Gastroesophageal sphincter (tissue), 4 donors: ENCODE measurements around the gene FHIP2A. TPM values are rescaled to one million over a fixed set of nuclear protein-coding genes. Genes with fewer than 3 reads are reported as not detected.
A peak's percentile ranks its signal among the peaks of the same experiment; 100 is the strongest.
"Not testable (repeated sequence)": the region's sequence is repeated elsewhere in the genome, so short reads cannot be mapped to it uniquely, and the experiment has no call there.

ENCODE experiments used
- ATAC-seq: fragments of 150-250 bp; one replicate; pipeline ENCODE4 v1.9.1; 2016; ENCODE audit warnings: mild to moderate bottlenecking, moderate library complexity
- H3K27ac ChIP-seq, 4 donors: fragments of 200-600 bp; sonication (generic) in 3 of 4; 1 replicate in 3 of 4; 2 replicates in 1 of 4; pipeline ENCODE4 v1.5.1; 2016 to 2019
- H3K27me3 ChIP-seq: fragments of 200-600 bp; sonication (generic); one replicate; pipeline ENCODE4 v1.5.1; 2019
- H3K36me3 ChIP-seq, 2 donors: fragments of 200-600 bp; sonication (generic); one replicate each; pipeline ENCODE4 v1.5.1; 2019; ENCODE audit warnings: control low read depth in 1 of 2
- H3K4me1 ChIP-seq, 3 donors: fragments of 200-600 bp; sonication (generic); 1 replicate in 2 of 3; 2 replicates in 1 of 3; pipeline ENCODE4 v1.5.1; 2016 to 2019; ENCODE audit warnings: control low read depth in 2 of 3
- H3K4me3 ChIP-seq, 2 donors: fragments of 200-600 bp; sonication (generic); one replicate each; pipeline ENCODE4 v1.5.1; 2019; ENCODE audit warnings: mild to moderate bottlenecking in 1 of 2, moderate library complexity in 1 of 2
- H3K9me3 ChIP-seq, 3 donors: fragments of 200-600 bp; sonication (generic); one replicate each; pipeline ENCODE4 v1.5.1; 2017 to 2019; ENCODE audit warnings: control low read depth in 2 of 3
- EP300 ChIP-seq: sonication (generic); formaldehyde crosslinking; IDR thresholded peaks from one replicate; pipeline ENCODE4 v1.6.1; 2017; ENCODE audit warnings: antibody characterized with exemption, mild to moderate bottlenecking
- POLR2A ChIP-seq, 2 donors: fragments of 450-650 bp; IDR thresholded peaks; one replicate each; pipeline ENCODE4 v1.6.1; 2017; ENCODE audit warnings: antibody characterized with exemption in 2 of 2, mild to moderate bottlenecking in 2 of 2, moderate library complexity in 1 of 2
- POLR2AphosphoS5 ChIP-seq: sonication (generic); formaldehyde crosslinking; IDR thresholded peaks from one replicate; pipeline ENCODE4 v1.6.1; 2017; ENCODE audit warnings: antibody characterized with exemption
- WGBS, 2 donors: methylation state at CpG; one replicate each; pipeline ENCODE4 v1.1.5; 2018; ENCODE audit warnings: low coverage in 1 of 2; 5-methylcytosine and 5-hydroxymethylcytosine counted together
- total RNA-seq, 4 donors: library from RNA; depleted of rRNA; stranded (reverse); fragments of >200 nt; gene quantifications; one replicate each; pipeline ENCODE4 v1.1.0, GENCODE V29; 2016
- TF ChIP-seq, protein P1 (sequence below), 4 experiments: fragments of 200-600 bp in 2 of 4; fragments of 450-650 bp in 2 of 4; sonication (generic) in 1 of 4; IDR thresholded peaks; one replicate each; pipeline ENCODE4 v1.5.1; 2017 to 2019; ENCODE audit warnings: antibody characterized with exemption in 4 of 4, mild to moderate bottlenecking in 2 of 4, moderate library complexity in 2 of 4

FHIP2A gene
- total RNA-seq, 4 donors from 2014 or later: 33.4 to 51.5 (median 35.9) TPM

DNA sequence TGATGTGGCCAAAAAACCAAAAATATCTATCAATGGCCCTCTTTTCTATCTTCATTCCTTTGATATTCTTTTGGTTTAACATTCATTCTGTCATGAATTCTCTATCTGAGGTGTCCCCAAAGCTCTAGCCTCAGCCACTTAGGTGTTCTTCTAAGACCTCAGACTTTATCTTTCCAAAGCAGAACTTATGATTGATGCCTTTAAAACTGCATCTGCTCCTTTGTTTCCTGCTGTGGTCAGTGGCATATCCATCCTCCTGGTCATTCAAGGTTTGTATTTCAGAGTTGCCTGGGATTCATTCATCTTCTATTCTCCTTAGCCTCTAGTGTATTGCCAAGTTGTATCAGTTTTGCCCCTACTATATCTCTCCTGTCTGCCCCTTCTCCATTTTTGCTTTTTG is 30.6 kb downstream of the FHIP2A start:
- Histone ChIP-seq H3K27me3 (no peaks in the 10 kb centered on the region), H3K27ac (no peak overlapping the region), H3K4me3 (no peak overlapping the region), H3K36me3 (peaks cover 0 to 100% of the 10 kb centered on the region in 2 donors), H3K9me3 (no peaks in the 10 kb centered on the region), H3K4me1 (peaks cover 0 to 20% (median 2%) of the 10 kb centered on the region in 3 donors)
- ATAC-seq: no peak
- TF ChIP-seq, protein P1, sequence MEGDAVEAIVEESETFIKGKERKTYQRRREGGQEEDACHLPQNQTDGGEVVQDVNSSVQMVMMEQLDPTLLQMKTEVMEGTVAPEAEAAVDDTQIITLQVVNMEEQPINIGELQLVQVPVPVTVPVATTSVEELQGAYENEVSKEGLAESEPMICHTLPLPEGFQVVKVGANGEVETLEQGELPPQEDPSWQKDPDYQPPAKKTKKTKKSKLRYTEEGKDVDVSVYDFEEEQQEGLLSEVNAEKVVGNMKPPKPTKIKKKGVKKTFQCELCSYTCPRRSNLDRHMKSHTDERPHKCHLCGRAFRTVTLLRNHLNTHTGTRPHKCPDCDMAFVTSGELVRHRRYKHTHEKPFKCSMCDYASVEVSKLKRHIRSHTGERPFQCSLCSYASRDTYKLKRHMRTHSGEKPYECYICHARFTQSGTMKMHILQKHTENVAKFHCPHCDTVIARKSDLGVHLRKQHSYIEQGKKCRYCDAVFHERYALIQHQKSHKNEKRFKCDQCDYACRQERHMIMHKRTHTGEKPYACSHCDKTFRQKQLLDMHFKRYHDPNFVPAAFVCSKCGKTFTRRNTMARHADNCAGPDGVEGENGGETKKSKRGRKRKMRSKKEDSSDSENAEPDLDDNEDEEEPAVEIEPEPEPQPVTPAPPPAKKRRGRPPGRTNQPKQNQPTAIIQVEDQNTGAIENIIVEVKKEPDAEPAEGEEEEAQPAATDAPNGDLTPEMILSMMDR (IDR thresholded peaks at IDR 0.05): no peak
- TF ChIP-seq POLR2A (IDR thresholded peaks at IDR 0.05) (no peak), POLR2AphosphoS5 (no peak), EP300 (no peak)

DNA sequence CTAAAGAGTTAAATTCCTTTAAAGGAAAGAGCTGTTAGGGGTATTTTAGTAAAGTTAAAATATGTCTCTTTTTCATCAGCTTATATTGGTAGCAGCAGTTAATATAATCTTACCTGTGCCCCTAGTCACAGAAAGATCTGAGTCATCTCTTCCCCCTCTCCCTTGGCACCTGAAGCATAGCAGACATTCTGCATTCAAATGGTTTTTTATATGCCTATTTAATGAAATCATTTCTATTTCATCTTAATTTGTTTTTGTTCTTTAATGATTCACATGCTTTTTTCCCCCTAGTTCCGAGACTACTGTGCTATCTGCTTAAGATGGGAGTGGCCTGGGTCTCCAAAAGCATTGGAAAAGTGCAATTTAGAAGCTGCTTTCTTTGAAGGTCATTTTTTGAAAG is 33.3 kb downstream of the FHIP2A start:
- no peak for ATAC-seq
- Histone ChIP-seq H3K4me3 (no peak overlapping the region), H3K4me1 (peaks cover 0 to 31% (median 2%) of the 10 kb centered on the region in 3 donors), H3K27me3 (no peaks in the 10 kb centered on the region), H3K9me3 (no peaks in the 10 kb centered on the region), H3K36me3 (peaks cover 0 to 92% of the 10 kb centered on the region in 2 donors), H3K27ac (peak overlapping the region in 1 of 4 donors; percentile 49)
- 50 to 89% methylated on average over 1 of the region's 1 CpG for WGBS, 2 donors
- no peak for TF ChIP-seq POLR2AphosphoS5
- TF ChIP-seq, protein P1 (IDR thresholded peaks at IDR 0.05): no peak
- no peak for TF ChIP-seq POLR2A (IDR thresholded peaks at IDR 0.05)
- no peak for TF ChIP-seq EP300

DNA sequence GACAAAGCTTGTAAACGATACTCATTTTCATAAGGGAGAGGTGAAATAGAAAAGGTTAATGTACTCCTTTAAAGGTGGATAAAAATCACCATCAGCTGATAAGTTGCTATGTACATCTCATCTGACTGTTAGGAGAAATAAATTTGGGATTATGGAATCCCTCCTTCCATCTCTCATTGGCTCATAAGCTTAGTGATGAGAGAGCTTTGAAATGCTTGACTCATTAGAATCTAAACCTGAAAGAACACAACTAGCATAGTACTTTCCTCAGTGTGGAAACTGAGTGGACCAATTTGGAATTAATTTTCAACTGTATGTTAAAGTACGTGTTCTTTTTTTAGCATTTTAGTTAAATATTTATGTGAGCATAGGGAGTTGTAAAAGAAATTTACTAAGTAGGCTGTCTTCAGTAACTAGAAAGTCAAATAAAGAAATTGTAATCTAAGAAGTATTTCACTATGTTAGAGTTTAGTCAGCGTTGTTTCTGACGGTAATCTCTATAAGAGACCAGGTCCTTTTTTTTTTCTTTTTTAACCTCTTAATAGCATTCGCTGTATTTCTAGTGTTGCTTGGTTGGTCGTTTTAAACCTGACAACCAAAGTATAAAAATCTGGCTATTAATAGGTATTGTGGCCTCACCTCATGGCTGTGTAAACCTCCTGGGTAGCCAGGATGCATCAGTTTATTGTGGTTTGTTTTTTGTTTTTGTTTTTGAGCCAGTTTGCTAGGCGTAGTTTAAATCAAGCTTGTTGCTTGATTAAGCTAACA is 34.4 kb downstream of the FHIP2A start:
- H3K27ac ChIP-seq: peak overlapping the region in 3 of 4 donors; percentile 0 to 49 (median 35)

DNA sequence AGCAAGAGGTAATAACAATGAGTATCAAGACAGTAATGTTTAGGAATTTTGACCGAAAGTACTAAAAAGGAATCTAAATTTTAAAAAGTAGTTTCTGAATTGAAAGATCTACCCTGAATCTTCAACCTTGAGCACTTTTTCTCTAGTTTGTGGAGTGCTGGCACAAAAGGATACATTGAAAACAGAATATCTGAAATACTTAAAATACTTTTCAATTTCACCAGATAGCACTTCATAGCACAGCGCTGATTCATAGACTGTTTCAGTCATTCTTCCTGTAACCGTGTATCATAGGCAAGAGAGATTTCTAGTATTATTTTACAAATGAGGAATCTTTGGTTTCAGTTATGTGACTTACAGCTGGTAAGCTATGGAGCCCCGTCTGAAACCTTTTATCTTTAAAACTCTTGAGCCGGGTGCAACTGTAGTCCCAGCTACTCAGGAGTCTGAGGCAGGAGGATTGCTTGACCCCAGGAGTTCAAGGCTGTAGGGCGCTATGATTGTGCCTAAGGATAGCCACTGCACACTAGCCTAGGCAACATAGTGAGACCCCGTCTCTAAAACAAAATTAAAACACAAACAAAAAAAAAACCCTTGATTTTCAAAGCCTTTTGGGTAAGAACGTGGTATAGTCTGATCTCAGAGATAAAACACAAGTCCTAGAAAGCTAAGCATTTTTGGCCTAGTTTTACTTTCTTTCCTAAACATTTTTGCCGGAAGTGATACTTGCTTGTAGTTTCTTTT is 35.1 kb downstream of the FHIP2A start:
- Histone ChIP-seq H3K9me3 (no peaks in the 10 kb centered on the region), H3K36me3 (peaks cover 0 to 92% of the 10 kb centered on the region in 2 donors), H3K27me3 (no peaks in the 10 kb centered on the region), H3K4me3 (no peak overlapping the region), H3K4me1 (peaks cover 0 to 31% (median 2%) of the 10 kb centered on the region in 3 donors), H3K27ac (peak overlapping the region in 3 of 4 donors; percentile 0 to 49 (median 21))
- ATAC-seq: no peak
- 63 to 68% methylated on average over 6 to 9 of the region's 9 CpGs for WGBS, 2 donors
- TF ChIP-seq POLR2A (IDR thresholded peaks at IDR 0.05): no peak
- no peak for TF ChIP-seq EP300
- TF ChIP-seq, protein P1 (IDR thresholded peaks at IDR 0.05): no peak
- TF ChIP-seq POLR2AphosphoS5: peak; percentile 29

More for the DNA sequence above, 34.4 kb downstream of the FHIP2A start:
- H3K27me3 ChIP-seq: no peaks in the 10 kb centered on the region
- no peak overlapping the region for H3K4me3 ChIP-seq
- peaks cover 0 to 31% (median 2%) of the 10 kb centered on the region in 3 donors for H3K4me1 ChIP-seq
- 41 to 45% methylated on average over 7 of the region's 7 CpGs for WGBS, 2 donors
- H3K36me3 ChIP-seq: peaks cover 0 to 92% of the 10 kb centered on the region in 2 donors
- ATAC-seq: no peak
- TF ChIP-seq POLR2A (IDR thresholded peaks at IDR 0.05) (no peak), POLR2AphosphoS5 (no peak), EP300 (no peak)
- TF ChIP-seq, protein P1 (IDR thresholded peaks at IDR 0.05): no peak
- H3K9me3 ChIP-seq: no peaks in the 10 kb centered on the region

DNA sequence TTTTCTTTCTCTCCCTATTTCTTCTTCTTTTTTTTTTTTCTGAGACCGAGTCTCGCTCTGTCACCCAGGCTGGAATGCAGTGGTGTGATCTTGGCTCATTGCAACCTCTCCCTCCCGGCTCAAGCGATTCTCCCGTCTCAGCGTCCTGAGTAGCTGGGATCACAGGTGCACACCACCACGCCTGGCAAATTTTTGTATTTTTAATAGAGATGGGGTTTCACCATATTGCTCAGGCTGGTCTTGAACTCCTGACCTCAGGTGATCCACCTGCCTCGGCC is 35.6 kb downstream of the FHIP2A start:
- H3K27ac ChIP-seq: peak overlapping the region in 1 of 4 donors; percentile 49
- peaks cover 0 to 31% (median 2%) of the 10 kb centered on the region in 3 donors for H3K4me1 ChIP-seq
- H3K4me3 ChIP-seq, H3K27me3 ChIP-seq, ATAC-seq, H3K9me3 ChIP-seq: not testable (repeated sequence)
- peaks cover 0 to 92% of the 10 kb centered on the region in 2 donors for H3K36me3 ChIP-seq
- WGBS, 2 donors: 88% methylated on average over 8 of the region's 8 CpGs; no CpG with 5 or more reads in 1 of the 2 donors
